ENCODE results near the gene NMRK2. TPM values are rescaled to one million over a fixed set of nuclear protein-coding genes. Genes with fewer than 3 reads are reported as not detected.
"Not testable (repeated sequence)": the region's sequence is repeated elsewhere in the genome, so short reads cannot be mapped to it uniquely, and the experiment has no call there.

The NMRK2 gene
- total RNA-seq, 4 donors from 2014 or later, result 0.69 to 8.6 (median 7.3) TPM; not detected in 1

DNA sequence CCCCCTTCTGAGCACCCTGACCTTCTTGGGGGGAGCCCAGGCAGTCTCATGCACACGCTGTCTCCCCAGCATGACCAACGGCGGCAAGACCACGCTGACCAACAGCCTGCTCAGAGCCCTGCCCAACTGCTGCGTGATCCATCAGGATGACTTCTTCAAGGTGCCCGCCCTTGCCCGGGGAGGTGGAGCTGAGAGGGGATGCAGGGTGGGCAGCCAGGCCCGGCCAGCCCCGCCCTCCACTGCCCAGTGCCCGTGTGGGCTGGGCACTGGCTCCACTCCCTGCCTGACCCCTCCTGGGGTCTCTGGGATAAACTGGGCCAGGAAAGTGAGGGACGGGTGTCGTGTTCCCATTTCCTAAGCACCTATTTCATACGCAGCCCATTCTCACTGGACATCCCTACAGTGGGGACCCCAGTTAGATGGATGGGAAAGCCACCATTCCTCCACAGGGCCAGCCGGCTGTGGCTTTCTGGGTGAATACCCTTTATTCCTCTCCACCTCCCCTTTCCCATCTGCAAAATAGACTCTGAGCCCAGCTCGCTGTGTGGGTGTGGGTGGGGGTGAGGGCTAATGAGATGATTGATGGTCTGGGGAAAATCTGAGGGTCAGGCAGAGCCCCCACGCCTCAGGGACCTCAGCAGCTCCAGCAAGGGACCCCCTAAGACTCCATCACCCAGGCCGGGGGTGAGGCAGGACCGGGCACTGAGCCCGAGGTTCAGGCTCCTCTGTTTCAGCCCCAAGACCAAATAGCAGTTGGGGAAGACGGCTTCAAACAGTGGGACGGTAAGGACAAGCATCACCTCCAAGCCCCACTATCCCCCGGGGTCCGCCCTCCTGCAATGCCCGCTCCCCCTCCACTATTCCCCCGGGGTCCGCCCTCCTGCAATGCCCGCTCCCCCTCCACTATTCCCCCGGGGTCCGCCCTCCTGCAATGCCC lies 3.9 kb downstream of the NMRK2 start:
- H3K4me1 ChIP-seq, result peaks cover 0 to 18% (median 8%) of the 10 kb centered on the region in 3 donors
- no peak overlapping the region for H3K27ac ChIP-seq
- H3K4me3 ChIP-seq, result no peak overlapping the region
- 86 to 100% methylated on average over 2 to 7 of the region's 29 CpGs for WGBS, 2 donors (ENCODE audit: low coverage in 1 of 2)
- TF ChIP-seq EP300 (IDR thresholded peaks at IDR 0.05) (no peak), POLR2AphosphoS5 (IDR thresholded peaks at IDR 0.05) (no peak), POLR2A (IDR thresholded peaks at IDR 0.05) (no peak)
- TF ChIP-seq, protein P1, sequence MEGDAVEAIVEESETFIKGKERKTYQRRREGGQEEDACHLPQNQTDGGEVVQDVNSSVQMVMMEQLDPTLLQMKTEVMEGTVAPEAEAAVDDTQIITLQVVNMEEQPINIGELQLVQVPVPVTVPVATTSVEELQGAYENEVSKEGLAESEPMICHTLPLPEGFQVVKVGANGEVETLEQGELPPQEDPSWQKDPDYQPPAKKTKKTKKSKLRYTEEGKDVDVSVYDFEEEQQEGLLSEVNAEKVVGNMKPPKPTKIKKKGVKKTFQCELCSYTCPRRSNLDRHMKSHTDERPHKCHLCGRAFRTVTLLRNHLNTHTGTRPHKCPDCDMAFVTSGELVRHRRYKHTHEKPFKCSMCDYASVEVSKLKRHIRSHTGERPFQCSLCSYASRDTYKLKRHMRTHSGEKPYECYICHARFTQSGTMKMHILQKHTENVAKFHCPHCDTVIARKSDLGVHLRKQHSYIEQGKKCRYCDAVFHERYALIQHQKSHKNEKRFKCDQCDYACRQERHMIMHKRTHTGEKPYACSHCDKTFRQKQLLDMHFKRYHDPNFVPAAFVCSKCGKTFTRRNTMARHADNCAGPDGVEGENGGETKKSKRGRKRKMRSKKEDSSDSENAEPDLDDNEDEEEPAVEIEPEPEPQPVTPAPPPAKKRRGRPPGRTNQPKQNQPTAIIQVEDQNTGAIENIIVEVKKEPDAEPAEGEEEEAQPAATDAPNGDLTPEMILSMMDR (IDR thresholded peaks at IDR 0.05), result no peak
- H3K36me3 ChIP-seq, result no peaks in the 10 kb centered on the region
- H3K27me3 ChIP-seq, result peaks cover 16% of the 10 kb centered on the region
- no peaks in the 10 kb centered on the region for H3K9me3 ChIP-seq
- ATAC-seq, result no peak

DNA sequence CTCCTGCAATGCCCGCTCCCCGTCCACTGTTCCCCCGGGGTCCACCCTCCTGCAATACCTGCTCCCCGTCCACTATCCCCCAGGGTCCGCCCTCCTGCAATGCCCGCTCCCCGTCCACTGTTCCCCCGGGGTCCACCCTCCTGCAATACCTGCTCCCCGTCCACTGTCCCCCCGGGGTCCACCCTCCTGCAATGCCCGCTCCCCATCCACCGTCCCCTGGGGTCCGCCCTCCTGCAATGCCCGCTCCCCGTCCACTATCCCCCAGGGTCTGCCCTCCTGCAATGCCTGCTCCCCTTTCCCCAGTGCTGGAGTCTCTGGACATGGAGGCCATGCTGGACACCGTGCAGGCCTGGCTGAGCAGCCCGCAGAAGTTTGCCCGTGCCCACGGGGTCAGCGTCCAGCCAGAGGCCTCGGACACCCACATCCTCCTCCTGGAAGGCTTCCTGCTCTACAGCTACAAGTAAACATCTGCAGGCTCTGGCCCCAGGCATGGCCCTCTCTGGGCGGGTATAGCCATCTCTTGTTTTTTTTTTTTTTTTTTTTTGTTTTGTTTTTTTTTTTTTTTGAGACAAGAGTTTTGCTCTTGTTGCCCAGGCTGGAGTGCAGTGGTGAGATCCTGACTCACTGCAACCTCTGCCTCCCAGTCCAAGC lies 5.6 kb downstream of the NMRK2 start:
- not testable (repeated sequence) for H3K27ac ChIP-seq, H3K9me3 ChIP-seq, H3K4me3 ChIP-seq, ATAC-seq, H3K36me3 ChIP-seq, H3K4me1 ChIP-seq
- H3K27me3 ChIP-seq, result peaks cover 11% of the 10 kb centered on the region
- WGBS, 2 donors (ENCODE audit: low coverage in 1 of 2), result 70 to 79% methylated on average over 4 to 6 of the region's 22 CpGs

DNA sequence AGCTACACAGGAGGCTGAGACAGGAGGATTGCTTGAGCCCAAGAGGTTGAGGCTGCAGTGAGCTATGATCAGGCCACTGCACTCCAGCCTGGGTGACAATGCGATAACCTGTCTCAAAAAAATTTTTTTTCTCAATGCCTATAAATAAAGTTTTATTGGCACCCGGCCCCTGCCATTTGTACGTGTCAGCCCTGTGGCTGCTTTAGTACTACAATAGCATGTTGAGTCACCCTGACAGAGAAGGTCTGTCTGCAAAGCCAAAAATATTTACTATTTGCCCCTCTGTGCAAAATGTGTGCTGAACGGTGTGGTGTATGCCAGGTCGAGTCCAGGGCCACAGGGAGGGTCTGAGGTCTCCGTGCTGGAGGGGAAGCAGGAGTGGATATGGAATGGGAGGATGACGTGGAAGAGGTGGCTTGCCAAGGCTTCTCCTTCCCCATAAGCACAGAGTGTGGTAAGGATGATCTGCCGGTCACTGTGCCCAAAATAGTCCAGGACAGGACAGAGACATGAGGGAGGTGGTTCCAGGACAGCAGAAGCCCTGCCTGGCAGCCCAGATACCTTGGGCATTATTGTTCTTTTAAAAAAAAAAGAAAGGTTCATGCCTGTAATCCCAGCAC lies 10.0 kb downstream of the NMRK2 start:
- no peaks in the 10 kb centered on the region for H3K9me3 ChIP-seq
- peak; percentile 67 for ATAC-seq
- no peaks in the 10 kb centered on the region for H3K27me3 ChIP-seq
- WGBS, 2 donors (ENCODE audit: low coverage in 1 of 2), result 70 to 100% methylated on average over 1 to 8 of the region's 8 CpGs
- H3K36me3 ChIP-seq, result no peaks in the 10 kb centered on the region
- TF ChIP-seq POLR2A (IDR thresholded peaks at IDR 0.05) (no peak), EP300 (IDR thresholded peaks at IDR 0.05) (no peak), POLR2AphosphoS5 (IDR thresholded peaks at IDR 0.05) (no peak)
- TF ChIP-seq, protein P1 (IDR thresholded peaks at IDR 0.05), result no peak
- no peak overlapping the region for H3K4me3 ChIP-seq
- H3K27ac ChIP-seq, result peak overlapping the region in 1 of 4 donors; percentile 30
- H3K4me1 ChIP-seq, result no peaks in the 10 kb centered on the region

DNA sequence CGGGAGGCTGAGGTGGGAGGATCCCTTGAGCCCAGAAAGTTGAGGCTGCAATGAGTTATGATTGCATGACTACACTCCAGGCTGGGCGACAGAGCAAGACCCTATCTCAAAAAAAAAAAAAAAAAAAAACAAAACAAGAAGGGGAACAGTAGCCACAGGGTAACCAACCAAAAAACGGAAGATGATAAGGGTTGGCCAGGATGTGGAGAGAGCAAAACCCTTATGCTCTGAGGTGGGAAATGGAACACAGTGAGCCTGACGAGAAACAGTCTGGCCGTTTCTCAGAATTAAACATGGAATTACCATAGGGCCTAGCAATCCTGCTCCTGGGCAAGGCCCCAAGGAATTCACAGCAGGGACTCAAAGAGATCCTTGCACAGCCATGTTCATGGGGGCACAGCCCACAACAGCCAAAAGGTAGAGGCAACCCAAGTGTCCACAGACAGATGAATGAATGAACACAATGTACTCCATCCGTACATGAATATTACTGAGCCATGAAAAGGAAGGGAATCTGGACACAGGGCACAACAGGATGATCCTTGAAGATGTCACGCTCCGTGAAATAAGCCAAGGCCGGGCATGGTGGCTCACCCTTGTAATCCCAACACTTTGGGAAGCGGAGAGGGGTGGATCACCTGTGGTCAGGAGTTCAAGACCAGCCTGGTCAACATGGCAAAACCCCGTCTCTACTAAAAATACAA lies 11.3 kb downstream of the NMRK2 start:
- no peak for ATAC-seq
- no peak overlapping the region for H3K4me3 ChIP-seq
- WGBS, 2 donors (ENCODE audit: low coverage in 1 of 2), result 73 to 79% methylated on average over 9 to 10 of the region's 11 CpGs
- TF ChIP-seq EP300 (IDR thresholded peaks at IDR 0.05), result no peak
- TF ChIP-seq, protein P1 (IDR thresholded peaks at IDR 0.05), result no peak
- no peak for TF ChIP-seq POLR2AphosphoS5 (IDR thresholded peaks at IDR 0.05)
- no peak for TF ChIP-seq POLR2A (IDR thresholded peaks at IDR 0.05)
- H3K4me1 ChIP-seq, result peaks cover 0 to under 1% (median 0%) of the 10 kb centered on the region in 3 donors
- H3K9me3 ChIP-seq, result no peaks in the 10 kb centered on the region
- H3K27me3 ChIP-seq, result no peaks in the 10 kb centered on the region
- H3K36me3 ChIP-seq, result no peaks in the 10 kb centered on the region
- H3K27ac ChIP-seq, result no peak overlapping the region

DNA sequence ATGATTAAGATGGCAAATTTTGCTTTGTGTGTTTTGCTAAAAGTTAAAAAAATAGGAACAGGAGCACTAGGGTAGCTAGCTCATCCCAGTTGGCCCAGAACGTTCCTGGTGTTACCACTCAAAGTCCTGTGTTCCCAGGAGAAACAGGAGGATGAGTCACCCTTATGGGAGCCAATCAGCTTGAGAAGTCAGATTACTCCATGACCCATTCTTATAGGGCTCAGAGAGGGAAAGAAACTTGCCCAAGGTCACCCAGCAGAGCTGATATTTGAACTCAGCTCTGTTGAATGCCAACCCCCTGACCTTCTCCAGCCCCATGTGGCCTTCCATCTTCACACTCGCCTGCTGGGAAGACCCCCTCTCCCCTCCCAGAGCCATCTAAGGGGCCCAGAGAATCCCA lies 13.0 kb downstream of the NMRK2 start:
- Histone ChIP-seq H3K4me3 (no peak overlapping the region), H3K9me3 (no peaks in the 10 kb centered on the region), H3K36me3 (no peaks in the 10 kb centered on the region), H3K4me1 (peaks cover 0 to 18% (median 5%) of the 10 kb centered on the region in 3 donors), H3K27ac (peak overlapping the region in 1 of 4 donors; percentile 5), H3K27me3 (no peaks in the 10 kb centered on the region)
- TF ChIP-seq POLR2AphosphoS5 (IDR thresholded peaks at IDR 0.05) (no peak), POLR2A (IDR thresholded peaks at IDR 0.05) (no peak), EP300 (IDR thresholded peaks at IDR 0.05) (no peak)
- TF ChIP-seq, protein P1 (IDR thresholded peaks at IDR 0.05), result no peak
- 7 to 29% methylated on average over 1 of the region's 2 CpGs for WGBS, 2 donors (ENCODE audit: low coverage in 1 of 2)
- ATAC-seq, result no peak

DNA sequence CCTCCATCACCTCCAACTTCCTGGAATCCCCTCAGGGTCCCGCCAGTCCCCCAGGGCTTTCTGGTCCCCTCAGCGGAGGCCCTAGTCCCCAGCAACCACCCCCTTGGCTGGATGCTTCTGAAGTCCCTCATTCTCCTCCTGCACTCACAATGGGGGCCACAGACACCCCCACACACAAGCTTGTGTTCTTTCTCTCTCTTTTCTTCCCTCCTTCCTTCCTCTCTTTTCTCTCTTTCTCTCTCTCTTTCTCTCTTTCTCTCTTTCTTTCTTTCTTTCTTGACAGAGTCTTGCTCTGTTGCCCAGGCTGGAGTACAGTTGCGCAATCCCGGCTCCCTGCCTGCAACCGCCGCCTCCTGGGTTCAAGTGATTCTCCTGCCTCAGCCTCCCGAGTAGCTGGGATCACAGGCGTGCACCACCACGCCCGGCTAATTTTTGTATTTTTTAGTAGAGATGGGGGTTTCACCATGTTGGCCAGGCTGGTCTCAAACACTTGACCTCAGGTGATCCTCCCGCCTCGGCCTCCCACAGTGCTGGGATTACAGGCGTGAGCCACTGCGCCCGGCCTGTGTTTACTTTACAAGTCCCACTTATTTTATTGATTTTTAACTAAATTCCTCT lies 14.6 kb downstream of the NMRK2 start:
- 71 to 100% methylated on average over 2 to 7 of the region's 15 CpGs for WGBS, 2 donors (ENCODE audit: low coverage in 1 of 2)
- H3K9me3 ChIP-seq, H3K36me3 ChIP-seq, H3K4me3 ChIP-seq, H3K27ac ChIP-seq, H3K27me3 ChIP-seq, ATAC-seq: not testable (repeated sequence)
- peaks cover 0 to 34% (median 13%) of the 10 kb centered on the region in 3 donors for H3K4me1 ChIP-seq

Data from gastroesophageal sphincter (tissue), 4 donors.